Choroid plexus epithelial cell (primary cell): Measurements from ENCODE around the gene FBLIM1.

Source experiments
- DNase-seq: peaks from one replicate; pipeline ENCODE4 v3.0.0-alpha.2; 2010; ENCODE audit warnings: low read depth
- H3K4me3 ChIP-seq: 2 replicates; pipeline ENCODE4 v1.5.1; 2011; ENCODE audit warnings: low read depth, mild to moderate bottlenecking, control low read depth, low read length, moderate library complexity
- CTCF ChIP-seq: conservative IDR thresholded peaks from 2 replicates; pipeline ENCODE4 v1.5.1; 2011; ENCODE audit warnings: low read depth, mild to moderate bottlenecking, control low read depth, inconsistent platforms, low read length, moderate library complexity

Gene FBLIM1

DNA sequence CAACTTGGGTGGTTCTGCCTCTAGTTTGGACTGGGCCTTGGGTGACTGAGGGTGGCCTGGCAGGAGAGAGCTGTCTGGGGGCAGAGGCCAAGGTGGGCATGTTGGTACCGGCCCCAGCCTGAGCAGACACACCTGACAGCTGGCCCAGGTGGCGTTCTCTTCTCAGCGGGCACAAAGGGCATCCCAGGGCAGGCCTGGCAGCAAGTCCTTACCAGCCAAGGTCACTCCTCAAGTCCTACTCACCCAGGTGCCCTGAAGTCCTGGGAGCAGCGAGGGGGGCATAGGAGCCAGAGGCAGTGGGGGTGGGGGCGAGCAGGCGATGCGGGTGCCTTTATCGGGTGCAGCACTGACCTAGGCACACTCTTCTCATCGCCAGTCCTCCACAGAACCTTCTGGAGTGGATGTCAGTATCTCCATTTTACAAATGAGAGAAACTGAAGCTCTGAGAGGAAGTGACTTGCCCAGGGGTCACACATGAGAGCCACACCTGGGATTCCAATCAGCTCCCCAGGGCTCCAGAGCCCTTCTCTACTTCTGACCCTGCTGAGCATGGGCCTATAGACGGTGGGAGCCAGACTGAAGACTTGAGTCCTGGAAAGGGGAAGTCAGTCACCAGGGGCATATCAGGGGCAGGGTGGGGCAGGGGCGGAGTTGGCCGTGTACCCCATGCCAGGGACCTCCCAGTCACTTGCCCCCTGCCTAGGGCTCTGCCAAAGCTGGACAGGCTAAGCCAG, 23.1 kb upstream of the FBLIM1 start:
- TF ChIP-seq CTCF: no peak
- no peak overlapping the region for H3K4me3 ChIP-seq
- no peak for DNase-seq

DNA sequence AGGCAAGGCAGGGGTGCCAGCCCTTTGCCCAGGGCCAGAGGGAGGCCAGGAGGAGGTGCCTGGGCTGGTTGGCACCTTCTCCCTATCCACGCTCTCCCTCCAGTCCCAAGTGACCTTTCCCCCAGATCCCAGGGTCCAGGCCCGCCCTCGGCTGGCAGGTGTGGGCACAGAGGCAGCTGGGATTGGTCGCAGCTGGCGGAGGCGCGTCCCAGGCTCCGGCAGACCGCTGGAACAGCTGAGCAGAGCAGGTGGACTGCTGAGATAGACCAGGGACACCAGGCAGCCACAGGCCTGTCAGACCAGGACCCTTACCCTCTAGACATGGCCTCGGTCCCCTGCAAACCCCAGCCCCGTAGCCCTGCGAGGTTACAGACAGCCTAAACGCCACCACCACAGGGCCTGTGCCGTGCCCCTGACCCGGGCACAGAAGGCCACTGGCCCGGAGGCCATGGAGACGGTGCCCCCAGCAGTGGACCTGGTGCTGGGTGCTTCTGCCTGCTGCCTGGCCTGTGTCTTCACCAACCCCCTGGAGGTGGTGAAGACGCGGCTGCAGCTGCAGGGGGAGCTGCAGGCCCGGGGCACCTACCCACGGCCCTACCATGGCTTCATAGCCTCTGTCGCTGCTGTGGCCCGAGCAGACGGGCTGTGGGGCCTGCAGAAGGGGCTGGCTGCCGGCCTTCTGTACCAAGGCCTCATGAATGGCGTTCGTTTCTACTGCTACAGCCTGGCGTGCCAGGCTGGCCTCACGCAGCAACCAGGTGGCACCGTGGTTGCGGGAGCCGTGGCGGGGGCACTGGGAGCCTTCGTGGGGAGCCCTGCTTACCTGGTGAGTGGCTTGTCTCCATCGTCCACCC, 22.3 kb upstream of the FBLIM1 start, which contains the start of gene SLC25A34:
Gene SLC25A34 (plus strand): TSS at position 221 of the 854 bp plus-strand sequence. CDS start 228 bp downstream, at position 449.
- DNase-seq: no peak
- H3K4me3 ChIP-seq: no peak within 1 kb of the TSS
- no peak for TF ChIP-seq CTCF

DNA sequence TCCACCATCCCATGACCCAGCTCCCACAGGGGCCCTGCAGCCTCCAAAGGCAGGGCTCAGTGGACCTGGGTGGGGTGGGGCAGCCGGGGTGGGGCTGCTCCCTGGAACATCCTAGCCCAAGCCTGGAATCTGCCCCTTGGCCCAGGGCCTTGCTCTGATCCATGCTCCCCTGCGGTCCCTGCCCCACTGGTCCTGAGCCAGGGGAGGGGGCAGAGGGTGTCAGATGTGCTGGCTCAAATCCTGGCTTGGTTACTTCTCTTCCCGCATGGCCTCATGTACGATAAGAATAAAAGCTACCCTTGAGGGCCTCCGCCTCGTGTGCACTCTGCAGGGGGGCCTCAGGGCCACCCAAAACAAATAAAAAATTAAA, 21.7 kb upstream of the FBLIM1 start:
- no peak overlapping the region for H3K4me3 ChIP-seq
- no peak for DNase-seq
- no peak for TF ChIP-seq CTCF

- no peak overlapping the region for H3K4me3 ChIP-seq
- DNase-seq: no peak
- TF ChIP-seq CTCF: no peak
Measured at GRCh38 chr1:15737324-15738319, 21.0 kb upstream of the FBLIM1 start.

GRCh38 chr1:15738416-15739113, 20.0 kb upstream of the FBLIM1 start:
- no peak overlapping the region for H3K4me3 ChIP-seq
- no peak for TF ChIP-seq CTCF
- no peak for DNase-seq

DNA sequence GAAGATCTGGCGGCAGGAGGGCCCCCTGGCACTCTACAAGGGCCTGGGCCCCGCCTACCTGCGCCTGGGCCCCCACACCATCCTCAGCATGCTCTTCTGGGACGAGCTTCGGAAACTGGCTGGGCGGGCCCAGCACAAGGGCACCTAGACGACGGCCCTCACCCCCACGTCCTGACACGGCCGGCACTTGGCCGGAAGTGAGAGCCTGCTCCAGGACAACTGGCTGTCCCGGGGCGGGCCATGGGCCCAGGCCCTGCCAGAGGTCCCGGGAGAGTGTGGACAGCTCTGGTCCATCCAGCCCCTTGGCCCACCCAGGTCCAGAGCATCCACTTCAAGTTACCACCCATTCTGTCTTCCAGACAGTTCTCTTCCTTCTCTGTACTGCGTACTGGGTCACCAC, 19.3 kb upstream of the FBLIM1 start:
- no peak for TF ChIP-seq CTCF
- no peak for DNase-seq
- H3K4me3 ChIP-seq: no peak overlapping the region
